Measurements from ENCODE around the gene LRRC42. TPM values are rescaled to one million over a fixed set of nuclear protein-coding genes. Genes with fewer than 3 reads are reported as not detected.

The LRRC42 gene
- total and polyA plus RNA-seq, 2 experiments from 2014 or later: 41.8 to 46.9 TPM

- no peak overlapping the region for H2AFZ ChIP-seq
- H3K27me3 ChIP-seq (replicated peaks; ENCODE audit: insufficient read depth): peaks cover 6% of the 10 kb centered on the region; the same call in 1 of the 2 replicates
- DNase-seq: no peak
- no peaks in the 10 kb centered on the region for H3F3A ChIP-seq (ENCODE audit: insufficient read depth)
- H3K9me3 ChIP-seq (ENCODE audit: low read depth): no peaks in the 10 kb centered on the region
- no peaks in the 10 kb centered on the region for H4K20me1 ChIP-seq (ENCODE audit: insufficient read depth)
- no peak overlapping the region for H3K9ac ChIP-seq
- 55 to 56% methylated on average over 4 of the region's 4 CpGs for WGBS, 2 experiments (ENCODE audit: low coverage in 1 of 2, low lambda C conversion rate in 2 of 2, missing lambda C conversion rate in 2 of 2)
- H3K79me2 ChIP-seq (ENCODE audit: insufficient read depth): no peaks in the 10 kb centered on the region
- no peaks in the 10 kb centered on the region for H3K36me3 ChIP-seq (ENCODE audit: low read depth)
- H3K9me2 ChIP-seq (ENCODE audit: insufficient read depth): no peaks in the 10 kb centered on the region
- no peak overlapping the region for H3K4me2 ChIP-seq (ENCODE audit: unreplicated experiment)
- H3K4me1 ChIP-seq (ENCODE audit: insufficient read depth): no peaks in the 10 kb centered on the region
- no peak overlapping the region for H3K27ac ChIP-seq
- H3K4me3 ChIP-seq: no peak overlapping the region
- no peak for TF ChIP-seq EZH2 (IDR thresholded peaks at IDR 0.05; ENCODE audit: insufficient read depth, poor library complexity, severe bottlenecking)
- in situ Hi-C loops (cut with MboI): no loop called here
Measured at GRCh38 chr1:54009406-54009805, 63.3 kb downstream of the LRRC42 start.

- TF ChIP-seq EZH2phosphoT487 (IDR thresholded peaks at IDR 0.05; ENCODE audit: insufficient read depth, low read depth) (no peak), EZH2 (IDR thresholded peaks at IDR 0.05; ENCODE audit: insufficient read depth, poor library complexity, severe bottlenecking) (no peak)
- Histone ChIP-seq H2AFZ (no peak overlapping the region), H3K4me1 (ENCODE audit: insufficient read depth) (no peaks in the 10 kb centered on the region), H3K79me2 (ENCODE audit: insufficient read depth) (no peaks in the 10 kb centered on the region), H3K9me2 (ENCODE audit: insufficient read depth) (no peaks in the 10 kb centered on the region), H4K20me1 (ENCODE audit: insufficient read depth) (no peaks in the 10 kb centered on the region), H3K36me3 (ENCODE audit: low read depth) (no peaks in the 10 kb centered on the region), H3K9ac (no peak overlapping the region), H3K9me3 (ENCODE audit: low read depth) (no peaks in the 10 kb centered on the region), H3F3A (ENCODE audit: insufficient read depth) (no peaks in the 10 kb centered on the region), H3K4me2 (ENCODE audit: unreplicated experiment) (no peak overlapping the region), H3K27me3 (replicated peaks; ENCODE audit: insufficient read depth) (peaks cover 6% of the 10 kb centered on the region; the same call in 1 of the 2 replicates), H3K4me3 (no peak overlapping the region), H3K27ac (no peak overlapping the region)
- 53 to 60% methylated on average over 4 to 5 of the region's 5 CpGs for WGBS, 2 experiments (ENCODE audit: low coverage in 1 of 2, low lambda C conversion rate in 2 of 2, missing lambda C conversion rate in 2 of 2)
- no peak for DNase-seq
- in situ Hi-C loops (cut with MboI): no loop called here
Measured at GRCh38 chr1:54010415-54011117, 64.4 kb downstream of the LRRC42 start.

- Histone ChIP-seq H3K9ac (no peak overlapping the region), H4K20me1 (ENCODE audit: insufficient read depth) (no peaks in the 10 kb centered on the region), H3K4me3 (no peak overlapping the region), H3K4me2 (ENCODE audit: unreplicated experiment) (no peak overlapping the region), H3K27ac (no peak overlapping the region), H3K9me3 (ENCODE audit: low read depth) (no peaks in the 10 kb centered on the region), H3K27me3 (replicated peaks; ENCODE audit: insufficient read depth) (peaks cover 6% of the 10 kb centered on the region; the same call in 1 of the 2 replicates), H3K9me2 (ENCODE audit: insufficient read depth) (no peaks in the 10 kb centered on the region), H3K4me1 (ENCODE audit: insufficient read depth) (no peaks in the 10 kb centered on the region), H2AFZ (no peak overlapping the region), H3K36me3 (ENCODE audit: low read depth) (no peaks in the 10 kb centered on the region), H3K79me2 (ENCODE audit: insufficient read depth) (no peaks in the 10 kb centered on the region), H3F3A (ENCODE audit: insufficient read depth) (no peaks in the 10 kb centered on the region)
- WGBS, 2 experiments (ENCODE audit: low coverage in 1 of 2, low lambda C conversion rate in 2 of 2, missing lambda C conversion rate in 2 of 2): 57 to 61% methylated on average over 9 of the region's 9 CpGs
- in situ Hi-C loops (cut with MboI): no loop called here
- no peak for DNase-seq
- TF ChIP-seq EZH2 (IDR thresholded peaks at IDR 0.05; ENCODE audit: insufficient read depth, poor library complexity, severe bottlenecking) (no peak), EZH2phosphoT487 (IDR thresholded peaks at IDR 0.05; ENCODE audit: insufficient read depth, low read depth) (no peak)
Measured at GRCh38 chr1:54011316-54012007, 65.3 kb downstream of the LRRC42 start.

GRCh38 chr1:54012008-54012325 is 65.8 kb downstream of the LRRC42 start:
- no peak for TF ChIP-seq EZH2 (IDR thresholded peaks at IDR 0.05; ENCODE audit: insufficient read depth, poor library complexity, severe bottlenecking)
- in situ Hi-C loops (cut with MboI): no loop called here

More at GRCh38 chr1:54012008-54012325, 65.8 kb downstream of the LRRC42 start:
- Histone ChIP-seq H3K4me3 (no peak overlapping the region), H3K4me2 (ENCODE audit: unreplicated experiment) (no peak overlapping the region), H3K9me2 (ENCODE audit: insufficient read depth) (no peaks in the 10 kb centered on the region), H3K27me3 (replicated peaks; ENCODE audit: insufficient read depth) (peaks cover 6% of the 10 kb centered on the region; the same call in 1 of the 2 replicates), H3K4me1 (ENCODE audit: insufficient read depth) (no peaks in the 10 kb centered on the region), H3K27ac (no peak overlapping the region), H3K36me3 (ENCODE audit: low read depth) (no peaks in the 10 kb centered on the region), H3K9ac (no peak overlapping the region), H3K9me3 (ENCODE audit: low read depth) (no peaks in the 10 kb centered on the region), H3F3A (ENCODE audit: insufficient read depth) (no peaks in the 10 kb centered on the region), H2AFZ (no peak overlapping the region), H4K20me1 (ENCODE audit: insufficient read depth) (no peaks in the 10 kb centered on the region), H3K79me2 (ENCODE audit: insufficient read depth) (no peaks in the 10 kb centered on the region)
- DNase-seq: no peak
- 67% methylated on average over 8 of the region's 9 CpGs; no CpG with 5 or more reads in 1 of the 2 experiments for whole genome bisulfite sequencing, 2 experiments (ENCODE audit: low coverage in 1 of 2, low lambda C conversion rate in 2 of 2, missing lambda C conversion rate in 2 of 2)
